ENCODE data around the gene VWC2.

DNA sequence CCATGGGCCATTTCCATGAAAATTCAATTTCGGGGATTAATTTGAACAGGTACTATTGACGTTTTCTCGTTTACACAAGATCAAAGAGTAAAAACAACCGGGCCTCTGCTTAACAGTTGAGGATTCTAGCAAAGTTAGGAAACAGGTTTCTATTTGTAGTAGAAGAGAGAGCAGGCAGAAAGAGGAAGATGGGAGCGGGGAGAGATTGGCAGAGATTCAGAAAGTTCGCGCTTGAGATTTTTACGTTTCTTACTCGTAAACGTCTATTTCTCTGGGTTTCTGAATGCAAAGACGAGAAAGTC lies 571 bp upstream of the VWC2 start:
- no peak for TF ChIP-seq POLR2AphosphoS5 (IDR thresholded peaks at IDR 0.05; ENCODE audit: low read depth, low read length)
- TF ChIP-seq, protein P1, sequence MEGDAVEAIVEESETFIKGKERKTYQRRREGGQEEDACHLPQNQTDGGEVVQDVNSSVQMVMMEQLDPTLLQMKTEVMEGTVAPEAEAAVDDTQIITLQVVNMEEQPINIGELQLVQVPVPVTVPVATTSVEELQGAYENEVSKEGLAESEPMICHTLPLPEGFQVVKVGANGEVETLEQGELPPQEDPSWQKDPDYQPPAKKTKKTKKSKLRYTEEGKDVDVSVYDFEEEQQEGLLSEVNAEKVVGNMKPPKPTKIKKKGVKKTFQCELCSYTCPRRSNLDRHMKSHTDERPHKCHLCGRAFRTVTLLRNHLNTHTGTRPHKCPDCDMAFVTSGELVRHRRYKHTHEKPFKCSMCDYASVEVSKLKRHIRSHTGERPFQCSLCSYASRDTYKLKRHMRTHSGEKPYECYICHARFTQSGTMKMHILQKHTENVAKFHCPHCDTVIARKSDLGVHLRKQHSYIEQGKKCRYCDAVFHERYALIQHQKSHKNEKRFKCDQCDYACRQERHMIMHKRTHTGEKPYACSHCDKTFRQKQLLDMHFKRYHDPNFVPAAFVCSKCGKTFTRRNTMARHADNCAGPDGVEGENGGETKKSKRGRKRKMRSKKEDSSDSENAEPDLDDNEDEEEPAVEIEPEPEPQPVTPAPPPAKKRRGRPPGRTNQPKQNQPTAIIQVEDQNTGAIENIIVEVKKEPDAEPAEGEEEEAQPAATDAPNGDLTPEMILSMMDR (IDR thresholded peaks at IDR 0.05): no peak
